Activated T-helper 2 cell treated with anti-CD3 and anti-CD28 coated beads, Interferon-gamma antibody, Interleukin-2, Interleukin-4, amounts not matched to agents 10 μg/mL and 5 μg/mL and 100 μg/mL, durations not matched to agents 14 hours and 24 hours and 36 hours (primary cell): Measurements from ENCODE around the gene DPCD. TPM values are rescaled to one million over a fixed set of nuclear protein-coding genes. Genes with fewer than 3 reads are reported as not detected.

Experiments used
- DNase-seq: peaks from one replicate; pipeline ENCODE4 v3.0.0; 2021; ENCODE audit warnings: low spot score
- H3K27ac Mint-ChIP-seq: one replicate; pipeline ENCODE4 v1.8.0; 2021; ENCODE audit warnings: mixed read lengths
- H3K27me3 Mint-ChIP-seq: one replicate; pipeline ENCODE4 v1.8.0; 2021; ENCODE audit warnings: low read depth, mixed read lengths
- H3K36me3 Mint-ChIP-seq: one replicate; pipeline ENCODE4 v1.8.0; 2021; ENCODE audit warnings: low read depth, mixed read lengths
- H3K4me1 Mint-ChIP-seq: one replicate; pipeline ENCODE4 v1.8.0; 2021; ENCODE audit warnings: low read depth, mixed read lengths
- H3K4me3 Mint-ChIP-seq: one replicate; pipeline ENCODE4 v1.8.0; 2021; ENCODE audit warnings: low read depth, mild to moderate bottlenecking, moderate library complexity, mixed read lengths
- H3K9me3 Mint-ChIP-seq: one replicate; pipeline ENCODE4 v1.8.0; 2021; ENCODE audit warnings: mixed read lengths
- intact Hi-C: fragments of 100-400 bp; cut with micrococcal nuclease; formaldehyde crosslinking; loops from one replicate; pipeline ENCODE4 v1.15.1; 2023
- total RNA-seq: library from RNA; stranded (reverse); gene quantifications from 2 replicates; pipeline ENCODE4 v1.2.3, GENCODE V29; 2022

DPCD gene
- total RNA-seq, 1 donor from 2014 or later: 7.2 TPM

GRCh38 chr10:101611096-101611905 is 23.2 kb downstream of the DPCD start:
- intact Hi-C loops: no loop called here
- Mint-ChIP-seq H3K4me3 (no peak overlapping the region), H3K27ac (peak overlapping the region; percentile 72), H3K27me3 (no peaks in the 10 kb centered on the region), H3K9me3 (no peaks in the 10 kb centered on the region), H3K4me1 (peaks cover 2% of the 10 kb centered on the region), H3K36me3 (peaks cover 12% of the 10 kb centered on the region)
- no peak for DNase-seq

GRCh38 chr10:101612086-101612485 is 24.0 kb downstream of the DPCD start:
- intact Hi-C loops: no loop called here
- Mint-ChIP-seq H3K36me3 (peaks cover 8% of the 10 kb centered on the region), H3K27ac (no peak overlapping the region), H3K27me3 (no peaks in the 10 kb centered on the region), H3K4me1 (peaks cover 2% of the 10 kb centered on the region), H3K4me3 (no peak overlapping the region), H3K9me3 (no peaks in the 10 kb centered on the region)
- no peak for DNase-seq

- Mint-ChIP-seq H3K4me3 (no peak overlapping the region), H3K9me3 (no peaks in the 10 kb centered on the region), H3K4me1 (peaks cover 2% of the 10 kb centered on the region), H3K36me3 (peaks cover 8% of the 10 kb centered on the region), H3K27me3 (no peaks in the 10 kb centered on the region), H3K27ac (no peak overlapping the region)
- no peak for DNase-seq
- intact Hi-C loops: no loop called here
Measured at GRCh38 chr10:101612872-101613271, 24.8 kb downstream of the DPCD start.

- intact Hi-C loops: no loop called here
- Mint-ChIP-seq H3K27ac (no peak overlapping the region), H3K36me3 (peaks cover 8% of the 10 kb centered on the region), H3K27me3 (no peaks in the 10 kb centered on the region), H3K4me1 (peaks cover 2% of the 10 kb centered on the region), H3K4me3 (no peak overlapping the region), H3K9me3 (no peaks in the 10 kb centered on the region)
- no peak for DNase-seq
Measured at GRCh38 chr10:101613646-101614045, 25.5 kb downstream of the DPCD start.

GRCh38 chr10:101614663-101615524 is 26.8 kb downstream of the DPCD start:
- H3K36me3 Mint-ChIP-seq: peaks cover 10% of the 10 kb centered on the region
- no peaks in the 10 kb centered on the region for H3K9me3 Mint-ChIP-seq
- intact Hi-C loops: no loop called here
- no peak for DNase-seq
- no peak overlapping the region for H3K4me3 Mint-ChIP-seq
- peaks cover 2% of the 10 kb centered on the region for H3K4me1 Mint-ChIP-seq
- H3K27ac Mint-ChIP-seq: no peak overlapping the region
- no peaks in the 10 kb centered on the region for H3K27me3 Mint-ChIP-seq

GRCh38 chr10:101615525-101616116 is 27.5 kb downstream of the DPCD start:
- H3K9me3 Mint-ChIP-seq: no peaks in the 10 kb centered on the region
- H3K4me3 Mint-ChIP-seq: no peak overlapping the region
- peaks cover 13% of the 10 kb centered on the region for H3K36me3 Mint-ChIP-seq
- no peaks in the 10 kb centered on the region for H3K27me3 Mint-ChIP-seq
- peaks cover 2% of the 10 kb centered on the region for H3K4me1 Mint-ChIP-seq
- DNase-seq: no peak
- intact Hi-C loops: no loop called here
- H3K27ac Mint-ChIP-seq: no peak overlapping the region

- Mint-ChIP-seq H3K9me3 (no peaks in the 10 kb centered on the region), H3K4me1 (peaks cover 2% of the 10 kb centered on the region), H3K36me3 (peaks cover 11% of the 10 kb centered on the region), H3K4me3 (no peak overlapping the region), H3K27ac (no peak overlapping the region), H3K27me3 (no peaks in the 10 kb centered on the region)
- intact Hi-C loops: no loop called here
- no peak for DNase-seq
Measured at GRCh38 chr10:101616415-101617101, 28.4 kb downstream of the DPCD start.

- intact Hi-C loops: no loop called here
- Mint-ChIP-seq H3K4me3 (no peak overlapping the region), H3K9me3 (no peaks in the 10 kb centered on the region), H3K27me3 (no peaks in the 10 kb centered on the region), H3K4me1 (no peaks in the 10 kb centered on the region), H3K27ac (peak overlapping the region; percentile 32), H3K36me3 (peaks cover 16% of the 10 kb centered on the region)
- no peak for DNase-seq
Measured at GRCh38 chr10:101617102-101617823, 29.1 kb downstream of the DPCD start.

- DNase-seq: no peak
- peaks cover 20% of the 10 kb centered on the region for H3K36me3 Mint-ChIP-seq
- H3K4me1 Mint-ChIP-seq: no peaks in the 10 kb centered on the region
- intact Hi-C loops: no loop called here
- H3K4me3 Mint-ChIP-seq: no peak overlapping the region
- H3K9me3 Mint-ChIP-seq: no peaks in the 10 kb centered on the region
- H3K27me3 Mint-ChIP-seq: no peaks in the 10 kb centered on the region
- H3K27ac Mint-ChIP-seq: no peak overlapping the region
Measured at GRCh38 chr10:101617824-101618568, 29.9 kb downstream of the DPCD start.

GRCh38 chr10:101618871-101619270 is 30.8 kb downstream of the DPCD start:
- Mint-ChIP-seq H3K4me3 (no peak overlapping the region), H3K9me3 (no peaks in the 10 kb centered on the region), H3K27ac (no peak overlapping the region), H3K36me3 (peaks cover 24% of the 10 kb centered on the region), H3K27me3 (no peaks in the 10 kb centered on the region), H3K4me1 (no peaks in the 10 kb centered on the region)
- intact Hi-C loops: no loop called here
- no peak for DNase-seq

- Mint-ChIP-seq H3K27ac (no peak overlapping the region), H3K4me3 (no peak overlapping the region), H3K36me3 (peaks cover 30% of the 10 kb centered on the region), H3K9me3 (no peaks in the 10 kb centered on the region), H3K27me3 (no peaks in the 10 kb centered on the region), H3K4me1 (no peaks in the 10 kb centered on the region)
- intact Hi-C loops: no loop called here
- DNase-seq: no peak
Measured at GRCh38 chr10:101619983-101620382, 31.9 kb downstream of the DPCD start.
